ENCODE results near the gene PHF23.
A peak's percentile ranks its signal among the peaks of the same experiment; 100 is the strongest.

Gene PHF23

DNA sequence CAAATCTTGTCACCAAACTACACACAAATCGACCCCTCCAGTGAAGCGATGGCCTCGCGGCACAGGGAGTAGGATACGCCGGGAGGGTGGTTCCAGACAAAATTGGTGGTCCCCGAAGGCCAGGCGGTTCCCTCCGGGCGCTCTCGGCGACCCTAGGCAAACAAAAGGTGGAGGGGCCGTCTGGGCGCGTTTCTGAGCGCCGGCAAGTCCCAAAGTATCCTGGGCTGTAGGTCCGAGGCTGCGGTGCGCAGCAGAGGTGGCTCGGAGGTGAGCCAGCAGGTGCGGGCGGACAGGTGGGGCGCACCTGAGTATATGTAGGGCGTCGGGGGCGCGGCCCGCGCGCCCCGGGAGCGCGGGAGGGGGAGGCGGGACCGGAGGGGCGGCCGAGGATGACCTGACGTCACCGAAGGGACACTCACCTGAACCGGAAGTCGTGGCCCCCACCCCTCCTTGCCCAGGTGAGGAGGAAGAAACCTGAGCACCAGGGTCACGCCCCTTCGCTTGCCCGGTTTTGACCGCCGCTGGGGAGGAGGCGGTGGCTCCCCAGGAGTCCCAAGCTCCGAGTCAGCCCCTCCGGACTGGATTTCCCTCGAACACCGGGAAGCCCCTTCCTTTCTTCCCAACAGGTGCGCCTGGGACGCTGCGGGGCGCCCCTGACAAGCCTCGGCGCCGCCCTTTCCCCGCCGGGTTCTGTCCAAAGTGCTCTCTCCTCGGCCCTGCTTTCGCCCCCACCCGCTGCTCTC, 23.1 kb upstream of the PHF23 start, which contains the start of gene CLDN7:
Gene CLDN7 (minus strand): TSS at position 287 of the 743 bp plus-strand sequence. CDS start 435 bp downstream, outside the sequence.
- no peak for TF ChIP-seq CTCF (conservative IDR thresholded peaks at IDR 0.05; ENCODE audit: low read depth, low read length)
- H3K4me3 ChIP-seq (ENCODE audit: low read depth, low read length), result peak within 1 kb of the TSS; percentile 50
- no peak for DNase-seq (ENCODE audit: low read depth)

GRCh38 chr17:7261379-7262191, 22.3 kb upstream of the PHF23 start:
- H3K4me3 ChIP-seq (ENCODE audit: low read depth, low read length), result peak overlapping the region; percentile 50
- DNase-seq (ENCODE audit: low read depth), result no peak
- TF ChIP-seq CTCF (conservative IDR thresholded peaks at IDR 0.05; ENCODE audit: low read depth, low read length), result no peak

- peak overlapping the region; percentile 50 for H3K4me3 ChIP-seq (ENCODE audit: low read depth, low read length)
- no peak for TF ChIP-seq CTCF (conservative IDR thresholded peaks at IDR 0.05; ENCODE audit: low read depth, low read length)
- DNase-seq (ENCODE audit: low read depth), result no peak
Observed at GRCh38 chr17:7260651-7261378, 21.6 kb upstream of the PHF23 start.

- DNase-seq (ENCODE audit: low read depth), result no peak
- H3K4me3 ChIP-seq (ENCODE audit: low read depth, low read length), result no peak overlapping the region
- TF ChIP-seq CTCF (conservative IDR thresholded peaks at IDR 0.05; ENCODE audit: low read depth, low read length), result no peak
Observed at GRCh38 chr17:7260151-7260550, 20.9 kb upstream of the PHF23 start.

- DNase-seq (ENCODE audit: low read depth), result no peak
- H3K4me3 ChIP-seq (ENCODE audit: low read depth, low read length), result no peak overlapping the region
- no peak for TF ChIP-seq CTCF (conservative IDR thresholded peaks at IDR 0.05; ENCODE audit: low read depth, low read length)
Observed at GRCh38 chr17:7259555-7259889, 20.3 kb upstream of the PHF23 start.

- no peak overlapping the region for H3K4me3 ChIP-seq (ENCODE audit: low read depth, low read length)
- no peak for TF ChIP-seq CTCF (conservative IDR thresholded peaks at IDR 0.05; ENCODE audit: low read depth, low read length)
Observed at GRCh38 chr17:7258731-7259554, 19.7 kb upstream of the PHF23 start.

More at GRCh38 chr17:7258731-7259554, 19.7 kb upstream of the PHF23 start:
- peak; percentile 29 for DNase-seq (ENCODE audit: low read depth)
